ENCODE data around the gene CCDC137. TPM values are rescaled to one million over a fixed set of nuclear protein-coding genes. Genes with fewer than 3 reads are reported as not detected.
"Not testable (repeated sequence)": the region's sequence is repeated elsewhere in the genome, so short reads cannot be mapped to it uniquely, and the experiment has no call there.

Gene CCDC137, protein sequence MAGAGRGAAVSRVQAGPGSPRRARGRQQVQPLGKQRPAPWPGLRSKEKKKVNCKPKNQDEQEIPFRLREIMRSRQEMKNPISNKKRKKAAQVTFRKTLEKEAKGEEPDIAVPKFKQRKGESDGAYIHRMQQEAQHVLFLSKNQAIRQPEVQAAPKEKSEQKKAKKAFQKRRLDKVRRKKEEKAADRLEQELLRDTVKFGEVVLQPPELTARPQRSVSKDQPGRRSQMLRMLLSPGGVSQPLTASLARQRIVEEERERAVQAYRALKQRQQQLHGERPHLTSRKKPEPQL
- polyA plus RNA-seq (2013, experiment 1 of 2), result 37.7 TPM
- polyA plus RNA-seq (2013, experiment 2 of 2), result 32.3 TPM

DNA sequence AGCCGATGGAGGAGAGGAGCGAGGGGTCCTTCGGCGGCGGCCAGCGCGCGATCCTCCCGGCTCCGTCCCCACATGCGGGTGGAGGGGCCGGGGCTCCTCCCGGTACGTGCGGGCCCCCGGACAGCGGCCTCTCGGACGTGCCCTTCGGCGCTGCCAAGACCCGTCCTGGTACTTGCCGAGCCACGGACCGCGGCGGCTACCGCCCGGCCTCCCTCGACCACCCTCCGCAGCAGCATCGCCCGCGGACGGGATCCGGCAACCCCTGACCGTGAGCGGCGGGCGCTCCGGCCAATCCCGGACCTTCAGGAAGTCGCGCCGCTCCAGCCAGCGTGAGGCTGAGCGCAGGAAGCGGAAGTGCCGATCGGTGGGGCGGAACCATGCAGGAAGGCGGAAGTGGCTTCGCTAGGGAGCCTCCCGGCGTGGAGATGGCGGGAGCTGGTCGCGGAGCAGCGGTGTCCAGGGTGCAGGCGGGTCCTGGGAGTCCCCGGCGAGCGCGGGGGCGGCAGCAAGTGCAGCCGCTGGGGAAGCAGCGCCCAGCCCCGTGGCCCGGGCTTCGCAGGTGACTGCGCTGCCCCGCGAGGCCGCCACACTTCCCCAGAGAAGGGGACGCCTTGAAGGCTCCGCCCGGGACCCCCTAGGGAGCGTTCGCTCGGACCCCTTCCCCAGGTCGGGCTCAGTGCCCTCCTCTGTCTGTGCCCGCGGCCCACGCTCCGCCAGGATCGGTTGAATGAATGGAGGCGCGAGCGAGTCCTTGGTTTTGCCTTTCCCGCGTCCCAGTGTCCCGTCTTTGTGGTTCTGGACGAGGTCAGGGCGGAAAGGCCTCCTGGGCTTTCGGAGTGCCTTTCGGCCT lies at the start of gene CCDC137, which contains the start of gene OXLD1:
TSS of gene CCDC137 (plus strand) at position 396 of the 850 bp plus-strand sequence. CDS start at position 426, 30 bp downstream.
TSS of gene OXLD1 (minus strand) at position 264 of the 850 bp plus-strand sequence. CDS start at position 236, 28 bp downstream.
- H3K9ac ChIP-seq (ENCODE audit: low read depth, low read length), result peak within 1 kb of the TSS; percentile 85
- H3K36me3 ChIP-seq (ENCODE audit: insufficient read depth, low read length), result peaks cover 52% of the 10 kb centered on the region
- under 1% methylated on average over 96 of the region's 96 CpGs for WGBS
- no peaks in the 10 kb centered on the region for H3K9me3 ChIP-seq (ENCODE audit: insufficient read depth, low read depth, low read length)
- no peaks in the 10 kb centered on the region for H3K27me3 ChIP-seq (ENCODE audit: insufficient read depth, low read length)
- peaks cover 16% of the 10 kb centered on the region for H3K4me1 ChIP-seq (ENCODE audit: insufficient read depth, low read length)
- peak within 1 kb of the TSS; percentile 95 for H3K4me3 ChIP-seq (ENCODE audit: low read length)
- H3K27ac ChIP-seq (ENCODE audit: low read depth, low read length), result peak within 1 kb of the TSS; percentile 84

DNA sequence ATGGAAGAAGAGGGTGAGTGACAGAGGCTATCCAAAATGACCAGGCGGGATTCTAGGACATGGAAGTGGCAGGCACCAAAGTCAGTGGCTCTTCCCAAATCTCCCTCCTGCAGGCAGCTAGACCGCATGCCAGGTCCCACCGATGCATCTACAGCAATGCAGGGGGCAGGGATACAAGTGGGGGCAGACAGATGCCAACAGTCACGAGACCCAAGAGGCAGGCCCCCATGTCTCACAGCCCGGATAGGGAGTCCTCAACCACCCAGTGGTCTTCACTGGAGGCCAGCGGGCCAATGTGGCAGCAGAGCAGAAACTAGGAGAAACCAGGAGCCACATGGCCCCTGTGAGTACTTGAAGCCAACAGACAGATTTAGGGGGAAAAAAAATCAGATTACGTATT lies 49.7 kb upstream of the CCDC137 start:
- 48% methylated on average over 6 of the region's 7 CpGs for WGBS
- peaks cover 72% of the 10 kb centered on the region for H3K36me3 ChIP-seq (ENCODE audit: insufficient read depth, low read length)

DNA sequence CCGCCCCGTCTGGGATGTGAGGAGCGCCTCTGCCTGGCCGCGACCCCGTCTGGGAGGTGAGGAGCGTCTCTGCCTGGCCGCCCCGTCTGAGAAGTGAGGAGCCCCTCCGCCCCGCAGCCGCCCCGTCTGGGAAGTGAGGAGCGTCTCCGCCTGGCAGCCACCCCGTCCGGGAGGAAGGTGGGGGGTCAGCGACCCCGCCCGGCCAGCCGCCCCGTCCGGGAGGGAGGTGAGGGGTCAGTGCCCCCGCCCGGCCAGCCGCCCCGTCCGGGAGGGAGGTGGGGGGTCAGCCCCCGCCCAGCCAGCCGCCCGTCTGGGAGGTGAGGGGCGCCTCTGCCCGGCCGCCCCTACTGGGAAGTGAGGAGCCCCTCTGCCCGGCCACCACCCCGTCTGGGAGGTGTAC lies 48.2 kb upstream of the CCDC137 start:
- not testable (repeated sequence) for H3K4me1 ChIP-seq (ENCODE audit: insufficient read depth, low read length); H3K27me3 ChIP-seq (ENCODE audit: insufficient read depth, low read length); H3K9me3 ChIP-seq (ENCODE audit: insufficient read depth, low read depth, low read length); H3K27ac ChIP-seq (ENCODE audit: low read depth, low read length); H3K4me3 ChIP-seq (ENCODE audit: low read length); H3K9ac ChIP-seq (ENCODE audit: low read depth, low read length)
- 99% methylated on average over 17 of the region's 36 CpGs for WGBS
- peaks cover 70% of the 10 kb centered on the region for H3K36me3 ChIP-seq (ENCODE audit: insufficient read depth, low read length)

More for the DNA sequence above, 49.7 kb upstream of the CCDC137 start:
- no peak overlapping the region for H3K4me3 ChIP-seq (ENCODE audit: low read length)
- H3K9me3 ChIP-seq (ENCODE audit: insufficient read depth, low read depth, low read length), result no peaks in the 10 kb centered on the region
- H3K9ac ChIP-seq (ENCODE audit: low read depth, low read length), result no peak overlapping the region
- H3K27ac ChIP-seq (ENCODE audit: low read depth, low read length), result no peak overlapping the region
- H3K27me3 ChIP-seq (ENCODE audit: insufficient read depth, low read length), result no peaks in the 10 kb centered on the region
- no peaks in the 10 kb centered on the region for H3K4me1 ChIP-seq (ENCODE audit: insufficient read depth, low read length)

GRCh38 chr17:81621494-81622130 lies 44.9 kb upstream of the CCDC137 start:
- WGBS, result 96% methylated on average over 10 of the region's 11 CpGs
- H3K4me1 ChIP-seq (ENCODE audit: insufficient read depth, low read length), result no peaks in the 10 kb centered on the region
- no peaks in the 10 kb centered on the region for H3K27me3 ChIP-seq (ENCODE audit: insufficient read depth, low read length)
- no peak overlapping the region for H3K4me3 ChIP-seq (ENCODE audit: low read length)
- no peak overlapping the region for H3K9ac ChIP-seq (ENCODE audit: low read depth, low read length)
- H3K27ac ChIP-seq (ENCODE audit: low read depth, low read length), result no peak overlapping the region
- H3K36me3 ChIP-seq (ENCODE audit: insufficient read depth, low read length), result peaks cover 77% of the 10 kb centered on the region
- H3K9me3 ChIP-seq (ENCODE audit: insufficient read depth, low read depth, low read length), result no peaks in the 10 kb centered on the region

DNA sequence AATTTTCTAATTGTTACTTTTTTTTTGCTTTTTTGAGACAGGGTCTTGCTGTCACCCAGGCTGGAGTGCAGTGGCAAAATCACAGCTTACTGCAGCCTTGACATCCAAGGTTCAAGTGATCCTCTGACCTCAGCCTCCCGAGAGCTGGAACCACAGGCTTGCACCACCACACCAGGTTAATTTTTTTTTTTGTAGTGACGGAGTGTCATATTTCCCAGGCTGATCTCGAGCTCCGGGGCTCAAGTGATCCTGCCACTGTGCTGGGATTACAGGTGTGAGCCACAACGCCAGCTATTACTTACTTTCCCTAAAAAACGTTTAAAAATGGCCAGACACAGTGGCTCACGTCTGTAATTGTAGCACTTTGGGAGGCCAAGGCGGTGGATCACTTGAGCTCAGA lies 36.3 kb upstream of the CCDC137 start:
- H3K4me3 ChIP-seq (ENCODE audit: low read length), result no peak overlapping the region
- H3K9ac ChIP-seq (ENCODE audit: low read depth, low read length), result no peak overlapping the region
- H3K4me1 ChIP-seq (ENCODE audit: insufficient read depth, low read length), result no peaks in the 10 kb centered on the region
- no peaks in the 10 kb centered on the region for H3K9me3 ChIP-seq (ENCODE audit: insufficient read depth, low read depth, low read length)
- H3K36me3 ChIP-seq (ENCODE audit: insufficient read depth, low read length), result peaks cover 49% of the 10 kb centered on the region
- H3K27me3 ChIP-seq (ENCODE audit: insufficient read depth, low read length), result no peaks in the 10 kb centered on the region
- 91% methylated on average over 8 of the region's 8 CpGs for WGBS
- H3K27ac ChIP-seq (ENCODE audit: low read depth, low read length), result no peak overlapping the region

DNA sequence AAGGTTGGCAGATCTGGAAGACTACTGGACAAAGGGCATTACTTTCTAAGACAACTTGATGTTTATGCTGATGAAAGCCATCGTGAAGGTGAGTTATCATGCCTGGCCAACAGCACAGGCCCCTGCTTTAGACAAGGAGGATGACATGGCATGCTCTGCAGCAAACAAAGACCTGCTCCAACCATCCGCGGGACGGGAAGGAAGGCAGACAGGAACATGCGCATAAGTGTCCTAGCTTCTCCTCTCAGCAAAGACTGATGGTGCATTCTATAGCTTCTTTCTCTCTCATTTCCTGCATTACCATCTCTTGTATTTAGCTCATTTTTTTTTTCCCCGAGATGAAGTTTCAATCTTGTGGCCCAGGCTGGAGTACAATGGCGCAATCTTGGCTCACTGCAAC lies 35.1 kb upstream of the CCDC137 start:
- Histone ChIP-seq H3K4me3 (ENCODE audit: low read length) (no peak overlapping the region), H3K27ac (ENCODE audit: low read depth, low read length) (no peak overlapping the region), H3K36me3 (ENCODE audit: insufficient read depth, low read length) (peaks cover 38% of the 10 kb centered on the region), H3K4me1 (ENCODE audit: insufficient read depth, low read length) (no peaks in the 10 kb centered on the region), H3K27me3 (ENCODE audit: insufficient read depth, low read length) (no peaks in the 10 kb centered on the region), H3K9me3 (ENCODE audit: insufficient read depth, low read depth, low read length) (no peaks in the 10 kb centered on the region), H3K9ac (ENCODE audit: low read depth, low read length) (no peak overlapping the region)
- 96% methylated on average over 6 of the region's 7 CpGs for WGBS

DNA sequence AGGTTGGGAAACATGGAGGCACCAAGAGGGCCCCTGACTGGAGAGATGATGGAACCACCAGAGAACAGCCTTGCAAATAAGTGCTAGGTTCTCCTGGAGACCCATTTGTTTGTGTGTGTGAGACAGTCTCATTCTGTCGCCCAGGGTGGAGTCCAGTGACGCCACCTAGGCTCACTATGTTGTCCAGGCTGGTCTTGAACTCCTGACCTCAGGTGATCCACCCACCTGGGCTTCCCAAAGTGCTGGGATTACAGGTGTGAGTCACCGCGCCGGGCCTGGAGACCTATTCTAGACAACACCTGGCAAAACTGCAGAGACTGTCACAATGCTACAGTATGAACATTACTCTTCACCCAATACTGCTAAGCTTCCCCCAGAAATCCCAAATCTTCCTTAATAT lies 31.1 kb upstream of the CCDC137 start:
- 0 out of 2 replicates have a peak, but pooled peaks cover 2% of the 10 kb centered on the region for H3K36me3 ChIP-seq (ENCODE audit: insufficient read depth, low read length)
- H3K4me1 ChIP-seq (ENCODE audit: insufficient read depth, low read length), result no peaks in the 10 kb centered on the region
- H3K27ac ChIP-seq (ENCODE audit: low read depth, low read length), result no peak overlapping the region
- no peaks in the 10 kb centered on the region for H3K9me3 ChIP-seq (ENCODE audit: insufficient read depth, low read depth, low read length)
- no peak overlapping the region for H3K9ac ChIP-seq (ENCODE audit: low read depth, low read length)
- H3K4me3 ChIP-seq (ENCODE audit: low read length), result peak overlapping the region; percentile 79
- no peaks in the 10 kb centered on the region for H3K27me3 ChIP-seq (ENCODE audit: insufficient read depth, low read length)
- WGBS, result 91% methylated on average over 5 of the region's 5 CpGs

GRCh38 chr17:81635973-81636504 lies 30.5 kb upstream of the CCDC137 start:
- 34% methylated on average over 18 of the region's 18 CpGs for WGBS
- Histone ChIP-seq H3K4me1 (ENCODE audit: insufficient read depth, low read length) (no peaks in the 10 kb centered on the region), H3K27ac (ENCODE audit: low read depth, low read length) (peak overlapping the region; percentile 82), H3K4me3 (ENCODE audit: low read length) (peak overlapping the region; percentile 79), H3K27me3 (ENCODE audit: insufficient read depth, low read length) (no peaks in the 10 kb centered on the region), H3K9ac (ENCODE audit: low read depth, low read length) (peak overlapping the region; percentile 95), H3K36me3 (ENCODE audit: insufficient read depth, low read length) (no peaks in the 10 kb centered on the region), H3K9me3 (ENCODE audit: insufficient read depth, low read depth, low read length) (no peaks in the 10 kb centered on the region)

DNA sequence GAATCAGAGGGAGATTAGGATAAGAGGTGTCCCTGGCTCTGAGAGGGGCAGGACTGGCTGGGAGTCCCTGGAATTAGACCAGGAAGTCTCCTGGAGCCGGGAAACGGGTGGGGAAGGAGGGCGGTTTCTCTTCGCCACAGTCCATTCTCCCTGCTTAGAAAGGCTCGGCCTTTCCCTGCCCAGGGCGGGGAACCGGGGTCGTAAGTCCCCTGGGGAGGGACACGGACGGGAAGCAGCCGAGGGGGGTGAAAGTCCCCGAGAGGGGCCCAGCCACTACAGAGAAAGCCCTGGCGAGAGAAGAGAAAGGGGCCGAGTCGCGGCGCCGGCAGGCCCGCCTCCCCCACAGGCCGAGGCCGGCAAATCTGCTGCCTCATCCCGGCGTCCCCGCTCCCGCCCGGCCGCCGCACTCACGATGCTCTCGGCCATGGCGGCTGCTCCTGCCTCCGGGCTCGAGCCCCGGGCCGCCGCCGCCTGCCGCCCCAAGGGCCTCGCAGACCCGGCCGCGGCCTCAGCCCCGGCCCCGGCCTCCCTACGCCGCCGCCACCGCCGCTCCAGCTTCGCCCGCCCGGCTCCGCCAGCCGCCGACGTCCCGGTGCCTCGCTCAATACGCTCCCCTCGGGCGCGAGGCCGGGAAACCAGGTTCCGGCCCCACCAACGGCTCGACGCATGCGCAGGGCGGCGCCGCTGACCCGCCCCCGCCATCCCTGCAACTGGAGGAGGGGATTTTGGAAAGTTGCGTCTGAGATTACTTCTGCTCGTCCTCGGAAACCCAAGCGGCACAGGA lies 29.8 kb upstream of the CCDC137 start, which contains the start of the genes NPLOC4 and TSPAN10:
TSS of gene NPLOC4 (minus strand) at position 608 of the 784 bp plus-strand sequence. CDS start at position 426, 182 bp downstream.
TSS of gene TSPAN10 (plus strand) at position 692 of the 784 bp plus-strand sequence. CDS start 5,217 bp downstream, outside the sequence.
- Histone ChIP-seq H3K9me3 (ENCODE audit: insufficient read depth, low read depth, low read length) (no peaks in the 10 kb centered on the region), H3K4me3 (ENCODE audit: low read length) (peak within 1 kb of the TSS; percentile 79), H3K27ac (ENCODE audit: low read depth, low read length) (peak within 1 kb of the TSS; percentile 82), H3K4me1 (ENCODE audit: insufficient read depth, low read length) (no peaks in the 10 kb centered on the region), H3K9ac (ENCODE audit: low read depth, low read length) (peak within 1 kb of the TSS; percentile 95), H3K27me3 (ENCODE audit: insufficient read depth, low read length) (no peaks in the 10 kb centered on the region), H3K36me3 (ENCODE audit: insufficient read depth, low read length) (no peaks in the 10 kb centered on the region)
- WGBS, result under 1% methylated on average over 77 of the region's 77 CpGs

GRCh38 chr17:81638683-81639082 lies 27.9 kb upstream of the CCDC137 start:
- Histone ChIP-seq H3K9me3 (ENCODE audit: insufficient read depth, low read depth, low read length) (no peaks in the 10 kb centered on the region), H3K36me3 (ENCODE audit: insufficient read depth, low read length) (no peaks in the 10 kb centered on the region), H3K4me3 (ENCODE audit: low read length) (no peak overlapping the region), H3K4me1 (ENCODE audit: insufficient read depth, low read length) (no peaks in the 10 kb centered on the region), H3K27ac (ENCODE audit: low read depth, low read length) (no peak overlapping the region), H3K27me3 (ENCODE audit: insufficient read depth, low read length) (no peaks in the 10 kb centered on the region), H3K9ac (ENCODE audit: low read depth, low read length) (no peak overlapping the region)
- WGBS, result 95% methylated on average over 2 of the region's 4 CpGs
